ENCODE measurements around the gene STK32B. TPM values are rescaled to one million over a fixed set of nuclear protein-coding genes. Genes with fewer than 3 reads are reported as not detected.

STK32B gene
- total and polyA plus RNA-seq, 8 donors = 0.90 to 5.1 (median 3.3) TPM

GRCh38 chr4:5386921-5387320 is 335.6 kb downstream of the STK32B start:
- no peak for TF ChIP-seq CTCF (IDR thresholded peaks at IDR 0.05)
- Histone ChIP-seq H3K27ac (no peak overlapping the region), H3K27me3 (no peaks in the 10 kb centered on the region), H3K9me3 (no peaks in the 10 kb centered on the region), H3K4me3 (no peak overlapping the region), H3K36me3 (no peaks in the 10 kb centered on the region), H3K4me1 (no peaks in the 10 kb centered on the region)
- no peak for DNase-seq
- no peak for ATAC-seq
- intact Hi-C loops (cut with DNase I) = no loop called here

GRCh38 chr4:5387457-5387856 is 336.2 kb downstream of the STK32B start:
- TF ChIP-seq CTCF (IDR thresholded peaks at IDR 0.05) = no peak
- Histone ChIP-seq H3K4me1 (no peaks in the 10 kb centered on the region), H3K27ac (no peak overlapping the region), H3K27me3 (no peaks in the 10 kb centered on the region), H3K4me3 (no peak overlapping the region), H3K36me3 (no peaks in the 10 kb centered on the region), H3K9me3 (no peaks in the 10 kb centered on the region)
- no peak for ATAC-seq
- DNase-seq = no peak
- intact Hi-C loops (cut with DNase I) = no loop called here

GRCh38 chr4:5389756-5390310 is 338.6 kb downstream of the STK32B start:
- H3K4me1 ChIP-seq = no peaks in the 10 kb centered on the region
- ATAC-seq (no peak), DNase-seq (no peak)
- H3K9me3 ChIP-seq = no peaks in the 10 kb centered on the region
- H3K36me3 ChIP-seq = no peaks in the 10 kb centered on the region
- no peak overlapping the region for H3K4me3 ChIP-seq
- intact Hi-C loops (cut with DNase I) = no loop called here
- no peak for TF ChIP-seq CTCF (IDR thresholded peaks at IDR 0.05)
- H3K27ac ChIP-seq = no peak overlapping the region
- no peaks in the 10 kb centered on the region for H3K27me3 ChIP-seq

- TF ChIP-seq CTCF (IDR thresholded peaks at IDR 0.05) = no peak
- no peaks in the 10 kb centered on the region for H3K36me3 ChIP-seq
- intact Hi-C loops (cut with DNase I) = no loop called here
- H3K27ac ChIP-seq = no peak overlapping the region
- no peaks in the 10 kb centered on the region for H3K27me3 ChIP-seq
- H3K4me1 ChIP-seq = no peaks in the 10 kb centered on the region
- DNase-seq (no peak), ATAC-seq (no peak)
- no peak overlapping the region for H3K4me3 ChIP-seq
- no peaks in the 10 kb centered on the region for H3K9me3 ChIP-seq
Observed at GRCh38 chr4:5391492-5391891, 340.2 kb downstream of the STK32B start.

- no peak for DNase-seq
- H3K36me3 ChIP-seq = no peaks in the 10 kb centered on the region
- H3K4me3 ChIP-seq = no peak overlapping the region
- H3K27ac ChIP-seq = no peak overlapping the region
- no peaks in the 10 kb centered on the region for H3K27me3 ChIP-seq
- no peaks in the 10 kb centered on the region for H3K9me3 ChIP-seq
- no peaks in the 10 kb centered on the region for H3K4me1 ChIP-seq
- intact Hi-C loops (cut with DNase I) = no loop called here
- no peak for ATAC-seq
- TF ChIP-seq CTCF (IDR thresholded peaks at IDR 0.05) = no peak
Observed at GRCh38 chr4:5393911-5394513, 342.7 kb downstream of the STK32B start.

All from left lung (tissue), 10 donors.